Mucosa of rectum (tissue), 2 donors: Measurements from ENCODE around the gene TEKT5.
"Not testable (repeated sequence)": the region's sequence is repeated elsewhere in the genome, so short reads cannot be mapped to it uniquely, and the experiment has no call there.

ENCODE experiments used
- H3K27ac ChIP-seq, 2 donors: one replicate each; pipeline ENCODE4 v1.7.0; 2013; ENCODE audit warnings: inconsistent platforms in 2 of 2, low read depth in 2 of 2, low read length in 2 of 2
- H3K27me3 ChIP-seq, 2 donors: one replicate each; pipeline ENCODE4 v1.7.0; 2013; ENCODE audit warnings: low read length in 2 of 2; ENCODE audit not compliant: control insufficient read depth in 2 of 2, insufficient read depth in 2 of 2
- H3K36me3 ChIP-seq, 2 donors: one replicate each; pipeline ENCODE4 v1.7.0; 2013; ENCODE audit warnings: low read length in 2 of 2; ENCODE audit not compliant: control insufficient read depth in 2 of 2, insufficient read depth in 2 of 2
- H3K4me1 ChIP-seq, 2 donors: one replicate each; pipeline ENCODE4 v1.7.0; 2013; ENCODE audit warnings: low read length in 2 of 2, mild to moderate bottlenecking in 1 of 2; ENCODE audit not compliant: control insufficient read depth in 2 of 2, insufficient read depth in 2 of 2
- H3K4me3 ChIP-seq, 2 donors: one replicate each; pipeline ENCODE4 v1.7.0; 2013; ENCODE audit warnings: low read length in 2 of 2
- H3K9ac ChIP-seq, 2 donors: one replicate each; pipeline ENCODE4 v1.7.0; 2013; ENCODE audit warnings: low read length in 2 of 2, low read depth in 1 of 2, mild to moderate bottlenecking in 1 of 2
- H3K9me3 ChIP-seq, 2 donors: one replicate each; pipeline ENCODE4 v1.7.0; 2013; ENCODE audit warnings: low read length in 2 of 2; ENCODE audit not compliant: control insufficient read depth in 2 of 2
- donor health status: healthy.
- donor health status: Normal muscosa, but diverticular disease.

The TEKT5 gene

DNA sequence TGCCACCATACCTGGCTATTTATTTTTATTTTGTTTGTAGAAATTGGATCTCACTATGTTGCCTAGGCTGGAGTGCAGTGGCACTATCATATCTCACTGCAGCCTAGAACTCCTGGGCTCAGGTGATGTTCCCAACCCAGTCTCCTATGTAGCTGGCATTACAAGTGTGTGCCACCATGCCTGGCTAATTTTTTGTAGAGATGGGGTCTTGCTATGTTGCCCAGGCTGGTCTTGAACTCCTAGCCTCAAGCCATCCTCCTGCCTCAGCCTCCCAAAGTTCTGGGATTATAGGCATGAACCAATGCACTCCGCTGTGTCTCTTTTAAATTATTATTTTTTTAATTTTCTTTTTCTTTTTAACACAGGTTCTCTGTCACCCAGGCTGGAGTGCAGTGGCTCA, 45.6 kb downstream of the TEKT5 start:
- not testable (repeated sequence) for H3K27me3 ChIP-seq, H3K9ac ChIP-seq, H3K4me3 ChIP-seq, H3K27ac ChIP-seq, H3K9me3 ChIP-seq, H3K36me3 ChIP-seq
- H3K4me1 ChIP-seq: peaks cover 11 to 24% of the 10 kb centered on the region in 2 donors

DNA sequence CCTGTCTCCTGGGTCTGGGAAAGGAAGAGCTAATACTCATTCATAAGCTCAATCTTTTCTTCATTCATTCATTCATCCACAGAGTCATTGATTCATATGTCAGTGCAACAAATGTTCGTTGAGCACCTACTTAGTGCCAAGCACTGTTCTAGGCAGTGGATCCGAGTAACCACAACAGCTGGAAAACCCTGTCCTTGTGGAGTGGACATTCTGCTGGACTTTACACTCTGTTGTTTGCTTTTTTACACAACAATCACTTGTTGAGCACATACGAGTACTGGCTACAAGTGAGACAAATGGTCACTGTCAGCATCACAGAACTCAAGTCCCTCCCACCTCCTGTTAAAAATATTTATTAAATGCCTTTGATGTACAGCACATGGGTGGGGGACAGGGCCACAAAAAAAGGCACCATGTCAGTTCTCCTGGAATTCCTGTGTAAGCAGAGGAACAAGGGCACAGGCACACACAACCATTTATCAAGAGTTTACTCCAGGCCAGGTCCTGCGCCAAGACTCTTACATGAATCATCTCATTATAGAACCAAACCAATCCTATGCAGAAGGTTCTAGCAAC, 46.9 kb downstream of the TEKT5 start:
- Histone ChIP-seq H3K27ac (peak overlapping the region in 1 of 2 donors; percentile 9), H3K4me3 (no peak overlapping the region)

DNA sequence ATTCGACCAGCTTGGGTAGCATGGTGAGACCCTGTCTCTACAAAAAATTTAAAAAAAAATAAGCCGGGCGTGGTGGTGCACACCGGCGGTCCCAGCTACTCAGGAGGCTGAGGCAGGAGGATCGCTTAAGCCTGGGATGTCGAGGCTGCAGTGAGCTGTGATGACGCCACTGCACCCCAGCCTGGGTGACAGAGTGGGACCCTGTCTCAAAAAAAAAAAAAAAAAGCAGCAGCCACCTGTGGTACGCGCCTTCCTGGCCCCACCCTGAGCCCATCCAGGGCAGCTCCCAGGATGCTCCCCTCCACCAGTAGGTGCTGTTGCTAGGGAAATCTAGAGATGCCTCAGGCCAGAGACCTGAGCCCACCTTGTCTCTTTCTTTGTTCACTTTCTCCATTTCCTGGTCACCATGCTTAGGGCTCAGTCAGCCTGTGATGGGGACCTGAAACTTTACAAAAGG, 47.4 kb downstream of the TEKT5 start:
- Histone ChIP-seq H3K4me1 (peaks cover 11 to 16% of the 10 kb centered on the region in 2 donors), H3K27ac (peak overlapping the region in 1 of 2 donors; percentile 68), H3K27me3 (no peaks in the 10 kb centered on the region), H3K9ac (no peak overlapping the region), H3K36me3 (no peaks in the 10 kb centered on the region), H3K9me3 (no peaks in the 10 kb centered on the region), H3K4me3 (no peak overlapping the region)

More for the DNA sequence above, 46.9 kb downstream of the TEKT5 start:
- H3K36me3 ChIP-seq: no peaks in the 10 kb centered on the region
- no peaks in the 10 kb centered on the region for H3K9me3 ChIP-seq
- H3K9ac ChIP-seq: no peak overlapping the region
- peaks cover 11 to 18% of the 10 kb centered on the region in 2 donors for H3K4me1 ChIP-seq
- no peaks in the 10 kb centered on the region for H3K27me3 ChIP-seq

DNA sequence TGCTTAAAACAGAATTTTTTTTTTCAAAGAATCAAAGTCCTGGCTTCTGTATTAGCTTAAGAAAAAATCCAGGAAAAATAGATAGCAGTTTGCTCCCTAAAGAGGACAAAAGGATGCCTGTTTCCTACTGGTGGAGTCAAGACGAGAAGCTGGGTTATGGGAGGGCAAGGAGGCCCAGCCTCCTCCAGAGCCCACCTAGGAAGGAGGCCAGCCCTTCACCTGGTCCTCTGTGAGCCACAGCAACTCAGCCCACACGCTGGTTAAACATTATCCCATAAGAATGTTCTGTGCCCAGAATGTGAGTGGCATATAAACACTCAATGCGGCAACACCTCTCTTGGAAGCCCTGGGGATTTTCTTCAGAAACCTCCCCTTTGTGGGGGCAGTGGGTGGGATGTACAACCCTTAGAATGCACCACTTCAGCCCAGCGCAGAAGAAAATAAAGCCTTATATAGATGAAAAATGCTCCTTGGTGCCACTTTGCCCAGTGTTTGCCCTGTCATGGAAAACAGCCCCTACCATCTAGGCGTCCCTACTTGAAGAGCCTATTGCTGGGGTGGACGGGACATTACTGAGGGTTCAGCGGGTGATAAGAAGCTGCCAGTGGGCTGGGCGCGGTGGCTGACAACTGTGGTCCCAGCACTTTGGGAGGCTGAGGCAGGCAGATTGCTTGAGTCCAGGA, 48.0 kb downstream of the TEKT5 start:
- H3K4me1 ChIP-seq: peaks cover 11% of the 10 kb centered on the region in 2 donors
- H3K9me3 ChIP-seq: no peaks in the 10 kb centered on the region
- H3K27me3 ChIP-seq: no peaks in the 10 kb centered on the region
- H3K9ac ChIP-seq: no peak overlapping the region
- H3K4me3 ChIP-seq: no peak overlapping the region
- H3K36me3 ChIP-seq: no peaks in the 10 kb centered on the region
- H3K27ac ChIP-seq: peak overlapping the region; percentile 35 to 68

DNA sequence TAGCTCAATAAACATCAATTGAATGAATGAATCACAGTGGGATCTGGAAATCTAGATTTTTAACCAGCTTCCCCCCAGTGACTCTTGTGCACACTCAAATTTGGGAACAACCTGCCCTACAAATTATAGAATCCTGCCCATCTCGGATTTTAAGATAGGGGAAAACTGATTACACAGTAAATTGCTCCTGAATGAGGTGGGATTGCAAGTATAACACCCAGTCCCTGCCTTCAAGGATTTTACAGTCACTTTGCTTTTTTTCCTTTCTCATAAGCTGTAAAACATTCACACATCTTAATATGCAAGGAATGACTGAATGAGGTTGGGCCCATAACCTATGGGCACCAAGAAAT, 48.5 kb downstream of the TEKT5 start:
- no peak overlapping the region for H3K9ac ChIP-seq
- no peak overlapping the region for H3K4me3 ChIP-seq
- no peaks in the 10 kb centered on the region for H3K9me3 ChIP-seq
- H3K27me3 ChIP-seq: no peaks in the 10 kb centered on the region
- peaks cover 11% of the 10 kb centered on the region in 2 donors for H3K4me1 ChIP-seq
- no peaks in the 10 kb centered on the region for H3K36me3 ChIP-seq
- peak overlapping the region; percentile 32 to 68 for H3K27ac ChIP-seq

DNA sequence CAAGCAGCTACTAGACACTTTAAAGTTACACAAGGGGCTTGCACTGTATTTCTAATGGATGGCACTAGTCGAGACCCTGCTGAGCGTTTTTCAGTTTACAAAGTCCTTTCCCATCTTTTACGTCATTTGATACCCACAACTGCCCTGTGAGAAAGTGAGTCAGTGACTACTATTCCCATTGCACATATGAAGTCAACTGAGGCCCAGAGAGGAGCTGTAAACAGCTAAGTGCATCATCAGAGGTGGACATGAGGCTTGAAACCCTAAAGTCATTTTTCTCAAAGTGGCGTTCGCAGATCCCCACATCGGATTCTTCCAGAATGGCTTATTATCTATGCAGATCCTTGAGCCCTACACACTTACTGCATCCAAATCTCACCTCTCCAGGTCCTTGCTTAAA, 50.6 kb downstream of the TEKT5 start:
- Histone ChIP-seq H3K36me3 (no peaks in the 10 kb centered on the region), H3K4me1 (peaks cover 11% of the 10 kb centered on the region in 2 donors), H3K9ac (no peak overlapping the region), H3K9me3 (no peaks in the 10 kb centered on the region), H3K4me3 (no peak overlapping the region), H3K27ac (no peak overlapping the region), H3K27me3 (no peaks in the 10 kb centered on the region)

DNA sequence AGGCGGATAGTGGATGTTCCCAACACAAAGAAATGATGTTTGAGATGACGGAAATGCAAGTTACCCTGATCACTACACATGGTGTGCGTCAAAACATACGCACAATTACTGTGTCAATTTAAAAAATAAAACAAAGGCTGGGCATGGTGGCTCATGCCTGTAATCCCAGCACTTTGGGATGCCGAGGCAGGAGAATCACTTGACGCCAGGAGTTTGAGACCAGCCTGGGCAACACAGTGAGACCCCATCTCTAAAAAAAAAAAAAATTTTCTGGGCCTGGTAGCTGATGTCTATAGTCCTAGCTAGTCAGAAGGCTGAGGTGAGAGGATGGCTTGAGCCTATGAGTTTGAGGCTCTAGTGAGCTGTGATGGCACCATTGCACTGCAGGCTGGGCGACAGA, 51.8 kb downstream of the TEKT5 start:
- H3K9me3 ChIP-seq: no peaks in the 10 kb centered on the region
- H3K27me3 ChIP-seq: no peaks in the 10 kb centered on the region
- H3K36me3 ChIP-seq: no peaks in the 10 kb centered on the region

DNA sequence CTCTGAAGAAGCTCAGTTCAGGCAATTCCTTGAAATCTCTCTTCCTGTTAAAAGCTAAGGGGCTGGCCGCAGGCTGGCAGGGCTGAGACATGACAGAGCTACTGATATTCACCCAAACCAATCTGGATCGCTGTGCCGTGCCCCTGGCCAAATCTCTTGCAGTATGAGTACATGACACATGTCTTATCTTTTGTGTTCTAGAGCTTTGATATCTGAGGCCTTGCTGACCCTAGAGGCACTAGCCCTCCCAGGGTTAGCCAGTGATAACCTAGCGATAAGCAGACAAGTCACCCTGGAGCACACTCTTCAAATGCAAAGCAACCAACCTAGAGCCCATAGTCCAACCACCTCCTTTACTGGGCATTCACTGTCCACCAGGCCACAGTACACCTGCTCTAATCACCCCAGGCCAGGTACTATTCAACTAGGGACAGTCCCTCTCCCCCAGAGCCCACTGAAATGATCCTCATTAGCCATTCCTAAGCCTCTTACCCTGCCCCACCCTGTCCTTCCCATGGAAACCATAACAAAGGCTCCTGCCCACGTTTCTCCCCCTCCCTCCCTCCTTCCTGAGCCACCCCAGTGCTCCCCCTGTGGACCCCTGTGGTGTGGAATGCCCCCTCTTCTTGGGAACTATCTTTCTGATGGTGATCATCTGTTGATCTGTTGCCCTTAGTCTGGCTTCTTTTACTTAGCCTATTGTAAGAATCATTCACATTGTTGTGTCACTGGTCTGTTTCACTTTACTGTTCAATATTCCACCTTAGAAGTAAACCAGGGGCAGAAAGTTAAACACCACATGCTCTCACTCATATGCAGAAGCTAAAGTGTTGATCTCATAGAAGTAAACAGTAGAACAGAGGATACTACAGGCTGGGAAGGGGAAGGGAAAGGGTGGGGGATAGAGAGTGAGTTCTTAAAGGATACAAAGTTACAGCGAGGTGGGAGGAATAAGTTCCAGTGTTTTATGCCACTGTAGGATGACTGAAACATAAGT, 52.5 kb downstream of the TEKT5 start:
- Histone ChIP-seq H3K27me3 (no peaks in the 10 kb centered on the region), H3K36me3 (no peaks in the 10 kb centered on the region), H3K27ac (no peak overlapping the region), H3K9ac (no peak overlapping the region), H3K9me3 (no peaks in the 10 kb centered on the region), H3K4me3 (no peak overlapping the region), H3K4me1 (peaks cover 7 to 8% of the 10 kb centered on the region in 2 donors)

More for the DNA sequence above, 51.8 kb downstream of the TEKT5 start:
- H3K27ac ChIP-seq: no peak overlapping the region
- no peak overlapping the region for H3K4me3 ChIP-seq
- H3K4me1 ChIP-seq: peaks cover 10 to 11% of the 10 kb centered on the region in 2 donors
- H3K9ac ChIP-seq: no peak overlapping the region

DNA sequence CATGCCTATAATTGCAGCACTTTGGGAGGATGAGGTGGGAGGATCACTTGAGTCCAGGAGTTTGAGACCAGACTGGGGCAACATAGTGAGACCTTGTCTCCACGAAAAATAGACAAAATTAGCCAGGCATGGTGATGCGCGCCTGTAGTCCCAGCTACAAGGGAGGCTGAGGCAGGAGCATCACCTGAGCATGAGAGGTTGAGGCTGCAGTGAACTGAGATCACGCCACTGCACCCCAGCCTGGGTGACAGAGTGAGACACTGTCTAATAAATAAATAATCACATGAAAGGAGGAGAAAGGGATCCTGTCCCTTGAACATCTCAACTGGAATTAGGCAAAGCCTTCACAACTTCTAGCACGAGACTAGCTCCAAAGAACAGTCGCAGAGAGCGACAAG, 53.2 kb downstream of the TEKT5 start:
- H3K4me1 ChIP-seq: peaks cover 1 to 3% of the 10 kb centered on the region in 2 donors
- H3K36me3 ChIP-seq: no peaks in the 10 kb centered on the region
- no peaks in the 10 kb centered on the region for H3K27me3 ChIP-seq
- H3K9me3 ChIP-seq: no peaks in the 10 kb centered on the region
- no peak overlapping the region for H3K9ac ChIP-seq
- no peak overlapping the region for H3K27ac ChIP-seq
- H3K4me3 ChIP-seq: no peak overlapping the region

DNA sequence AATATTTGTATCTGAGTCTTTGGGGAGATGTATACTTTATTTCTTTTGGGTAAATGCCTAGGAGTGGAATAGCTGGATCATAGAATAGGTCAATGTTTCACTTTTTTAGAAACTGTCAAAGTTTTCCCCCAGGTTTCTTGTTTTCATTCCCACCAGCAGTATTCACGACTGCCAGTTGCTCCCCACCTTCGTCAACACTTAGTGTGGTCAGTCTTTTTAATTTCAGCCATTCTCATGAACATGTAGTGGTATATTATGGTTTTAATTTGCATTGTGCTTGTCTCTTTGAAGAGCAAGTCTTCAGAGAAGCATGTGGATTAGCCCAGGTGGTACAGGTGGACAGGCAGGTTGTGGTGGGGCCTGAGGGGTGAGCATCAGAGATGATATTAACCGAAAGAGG, 53.8 kb downstream of the TEKT5 start:
- Histone ChIP-seq H3K9ac (no peak overlapping the region), H3K27me3 (peaks cover 0 to 2% of the 10 kb centered on the region in 2 donors), H3K4me1 (no peaks in the 10 kb centered on the region), H3K36me3 (no peaks in the 10 kb centered on the region), H3K9me3 (no peaks in the 10 kb centered on the region), H3K27ac (no peak overlapping the region), H3K4me3 (no peak overlapping the region)
